Esophagus muscularis mucosa (tissue), 3 donors: ENCODE data around the gene TPRN.

Source experiments
- POLR2A ChIP-seq: fragments of 450-650 bp; IDR thresholded peaks from one replicate; pipeline ENCODE4 v1.6.1; 2017; ENCODE audit warnings: antibody characterized with exemption, moderate library complexity, mild to moderate bottlenecking, low read depth
- POLR2AphosphoS5 ChIP-seq, 2 donors: sonication (generic); formaldehyde crosslinking; IDR thresholded peaks; one replicate each; pipeline ENCODE4 v1.6.1; 2017; ENCODE audit warnings: antibody characterized with exemption in 2 of 2
- TF ChIP-seq, protein P1 (sequence below), 3 experiments: fragments of 200-600 bp in 2 of 3; fragments of 450-650 bp in 1 of 3; sonication (generic) in 2 of 3; IDR thresholded peaks; one replicate each; pipeline ENCODE4 v1.5.1; 2017 to 2019; ENCODE audit warnings: antibody characterized with exemption in 3 of 3, mild to moderate bottlenecking in 2 of 3, moderate library complexity in 1 of 3

DNA sequence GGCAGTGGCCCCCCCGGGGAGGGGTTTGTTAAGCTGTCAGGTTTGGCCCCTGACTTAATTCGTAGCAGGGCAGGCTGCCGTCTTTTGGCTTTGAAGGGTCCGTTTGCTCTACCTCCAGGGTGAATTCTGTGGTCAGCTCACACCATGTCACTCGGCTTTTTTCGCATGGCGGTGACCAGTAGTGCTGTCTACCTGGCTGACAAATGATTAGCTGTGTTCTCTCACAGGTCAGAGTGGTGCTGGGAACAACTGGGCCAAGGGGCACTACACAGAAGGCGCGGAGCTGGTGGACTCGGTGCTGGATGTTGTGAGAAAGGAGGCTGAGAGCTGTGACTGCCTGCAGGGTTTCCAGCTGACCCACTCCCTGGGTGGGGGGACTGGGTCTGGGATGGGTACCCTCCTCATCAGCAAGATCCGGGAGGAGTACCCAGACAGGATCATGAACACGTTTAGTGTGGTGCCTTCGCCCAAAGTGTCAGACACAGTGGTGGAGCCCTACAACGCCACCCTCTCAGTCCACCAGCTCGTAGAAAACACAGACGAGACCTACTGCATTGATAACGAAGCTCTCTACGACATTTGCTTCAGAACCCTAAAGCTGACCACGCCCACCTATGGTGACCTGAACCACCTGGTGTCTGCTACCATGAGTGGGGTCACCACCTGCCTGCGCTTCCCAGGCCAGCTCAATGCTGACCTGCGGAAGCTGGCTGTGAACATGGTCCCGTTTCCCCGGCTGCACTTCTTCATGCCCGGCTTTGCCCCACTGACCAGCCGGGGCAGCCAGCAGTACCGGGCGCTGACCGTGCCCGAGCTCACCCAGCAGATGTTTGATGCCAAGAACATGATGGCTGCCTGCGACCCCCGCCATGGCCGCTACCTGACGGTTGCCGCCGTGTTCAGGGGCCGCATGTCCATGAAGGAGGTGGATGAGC is 42.0 kb upstream of the TPRN start:
- TF ChIP-seq, protein P1, sequence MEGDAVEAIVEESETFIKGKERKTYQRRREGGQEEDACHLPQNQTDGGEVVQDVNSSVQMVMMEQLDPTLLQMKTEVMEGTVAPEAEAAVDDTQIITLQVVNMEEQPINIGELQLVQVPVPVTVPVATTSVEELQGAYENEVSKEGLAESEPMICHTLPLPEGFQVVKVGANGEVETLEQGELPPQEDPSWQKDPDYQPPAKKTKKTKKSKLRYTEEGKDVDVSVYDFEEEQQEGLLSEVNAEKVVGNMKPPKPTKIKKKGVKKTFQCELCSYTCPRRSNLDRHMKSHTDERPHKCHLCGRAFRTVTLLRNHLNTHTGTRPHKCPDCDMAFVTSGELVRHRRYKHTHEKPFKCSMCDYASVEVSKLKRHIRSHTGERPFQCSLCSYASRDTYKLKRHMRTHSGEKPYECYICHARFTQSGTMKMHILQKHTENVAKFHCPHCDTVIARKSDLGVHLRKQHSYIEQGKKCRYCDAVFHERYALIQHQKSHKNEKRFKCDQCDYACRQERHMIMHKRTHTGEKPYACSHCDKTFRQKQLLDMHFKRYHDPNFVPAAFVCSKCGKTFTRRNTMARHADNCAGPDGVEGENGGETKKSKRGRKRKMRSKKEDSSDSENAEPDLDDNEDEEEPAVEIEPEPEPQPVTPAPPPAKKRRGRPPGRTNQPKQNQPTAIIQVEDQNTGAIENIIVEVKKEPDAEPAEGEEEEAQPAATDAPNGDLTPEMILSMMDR (IDR thresholded peaks at IDR 0.05), result no peak
- TF ChIP-seq POLR2A, result no peak
- TF ChIP-seq POLR2AphosphoS5 (IDR thresholded peaks at IDR 0.05), result no peak
